ENCODE measurements around the gene SPACA7. TPM values are rescaled to one million over a fixed set of nuclear protein-coding genes. Genes with fewer than 3 reads are reported as not detected.

Gene SPACA7
- total RNA-seq, 2 donors from 2014 or later, result not detected

DNA sequence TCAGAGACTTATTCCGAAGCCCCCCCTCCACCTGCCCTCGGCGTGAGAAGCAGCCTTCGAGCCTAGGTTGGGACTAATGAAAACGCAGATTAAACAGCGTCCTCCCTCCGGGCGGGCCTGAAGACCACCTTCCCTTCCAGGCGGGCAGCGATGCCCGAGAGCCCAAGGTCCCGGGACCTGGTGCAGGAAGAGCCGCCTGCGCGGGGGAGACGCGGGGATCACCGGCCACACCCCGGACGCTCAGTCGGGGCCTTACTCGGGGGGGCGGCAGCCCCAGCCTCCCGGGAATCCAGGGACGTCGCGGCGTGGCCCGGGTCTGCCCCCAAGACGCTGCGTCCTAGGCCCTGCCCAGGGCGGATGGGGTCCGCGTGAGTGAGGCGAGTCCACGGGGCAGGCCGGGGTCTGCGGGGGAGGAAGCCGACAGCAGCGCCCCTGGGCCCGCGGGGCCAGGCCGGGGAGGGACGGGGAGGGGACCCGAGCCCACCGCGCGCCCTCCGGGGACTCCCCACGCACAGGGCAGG is 33.3 kb upstream of the SPACA7 start:
- H3K9me3 ChIP-seq, result no peaks in the 10 kb centered on the region
- intact Hi-C loops (cut with DNase I), result no loop called here
- H3K27ac ChIP-seq, result no peak overlapping the region
- DNase-seq (no peak), ATAC-seq (no peak)
- WGBS, 2 donors, result 77 to 81% methylated on average over 18 of the region's 50 CpGs
- TF ChIP-seq POLR2A (IDR thresholded peaks at IDR 0.05) (no peak), CTCF (IDR thresholded peaks at IDR 0.05) (no peak)
- H3K4me1 ChIP-seq, result no peaks in the 10 kb centered on the region
- no peak overlapping the region for H3K4me3 ChIP-seq
- no peaks in the 10 kb centered on the region for H3K36me3 ChIP-seq (replicated peaks in 1 of 2; ENCODE audit: insufficient read depth in 1 of 2, low read depth in 2 of 2)
- H3K27me3 ChIP-seq, result peaks cover 0 to 6% of the 10 kb centered on the region in 2 donors

- no peaks in the 10 kb centered on the region for H3K9me3 ChIP-seq
- no peak overlapping the region for H3K4me3 ChIP-seq
- DNase-seq, result no peak
- intact Hi-C loops (cut with DNase I), result no loop called here
- H3K27me3 ChIP-seq, result peaks cover 0 to 6% of the 10 kb centered on the region in 2 donors
- ATAC-seq, result no peak
- TF ChIP-seq POLR2A (IDR thresholded peaks at IDR 0.05) (no peak), CTCF (IDR thresholded peaks at IDR 0.05) (no peak)
- WGBS, 2 donors, result 60 to 72% methylated on average over 13 to 25 of the region's 25 CpGs
- H3K27ac ChIP-seq, result no peak overlapping the region
- no peaks in the 10 kb centered on the region for H3K4me1 ChIP-seq
- no peaks in the 10 kb centered on the region for H3K36me3 ChIP-seq (replicated peaks in 1 of 2; ENCODE audit: insufficient read depth in 1 of 2, low read depth in 2 of 2)
These were observed 32.6 kb upstream of the SPACA7 start for GRCh38 chr13:112343591-112343990.

DNA sequence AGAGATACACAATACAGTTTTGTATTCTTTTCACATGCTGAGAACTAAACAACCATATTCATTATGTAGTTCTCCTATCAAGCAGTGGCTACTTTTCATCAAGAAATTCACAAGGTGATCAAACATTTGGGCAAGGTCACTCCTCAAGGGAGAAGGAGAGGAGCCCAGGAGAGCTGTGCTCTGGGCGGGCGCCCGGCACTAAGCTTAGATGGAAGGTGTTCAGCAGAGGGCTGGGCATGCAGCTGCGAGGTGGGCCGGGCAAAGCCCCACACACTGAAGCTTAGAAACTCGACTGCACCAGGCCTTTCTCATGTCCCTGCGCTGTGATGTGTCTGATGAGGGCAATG is 30.4 kb upstream of the SPACA7 start:
- H3K4me1 ChIP-seq, result no peaks in the 10 kb centered on the region
- DNase-seq (no peak), ATAC-seq (no peak)
- H3K27ac ChIP-seq, result no peak overlapping the region
- intact Hi-C loops (cut with DNase I), result no loop called here
- 24 to 41% methylated on average over 6 to 7 of the region's 7 CpGs for WGBS, 2 donors
- H3K36me3 ChIP-seq (replicated peaks in 1 of 2; ENCODE audit: insufficient read depth in 1 of 2, low read depth in 2 of 2), result no peaks in the 10 kb centered on the region
- H3K9me3 ChIP-seq, result no peaks in the 10 kb centered on the region
- TF ChIP-seq POLR2A (IDR thresholded peaks at IDR 0.05), result no peak
- no peak for TF ChIP-seq CTCF (IDR thresholded peaks at IDR 0.05)
- peaks cover 0 to 6% of the 10 kb centered on the region in 2 donors for H3K27me3 ChIP-seq
- H3K4me3 ChIP-seq, result no peak overlapping the region

GRCh38 chr13:112346173-112346898 is 29.8 kb upstream of the SPACA7 start:
- WGBS, 2 donors, result 8 to 10% methylated on average over 11 to 22 of the region's 22 CpGs
- H3K9me3 ChIP-seq, result no peaks in the 10 kb centered on the region
- intact Hi-C loops (cut with DNase I), result no loop called here
- TF ChIP-seq CTCF (IDR thresholded peaks at IDR 0.05) (no peak), POLR2A (IDR thresholded peaks at IDR 0.05) (no peak)
- no peak overlapping the region for H3K4me3 ChIP-seq
- DNase-seq, result peak in 1 of 4 donors; percentile 18
- no peaks in the 10 kb centered on the region for H3K4me1 ChIP-seq
- no peaks in the 10 kb centered on the region for H3K36me3 ChIP-seq (replicated peaks in 1 of 2; ENCODE audit: insufficient read depth in 1 of 2, low read depth in 2 of 2)
- no peak for ATAC-seq
- H3K27me3 ChIP-seq, result peaks cover 0 to 6% of the 10 kb centered on the region in 2 donors
- H3K27ac ChIP-seq, result no peak overlapping the region

DNA sequence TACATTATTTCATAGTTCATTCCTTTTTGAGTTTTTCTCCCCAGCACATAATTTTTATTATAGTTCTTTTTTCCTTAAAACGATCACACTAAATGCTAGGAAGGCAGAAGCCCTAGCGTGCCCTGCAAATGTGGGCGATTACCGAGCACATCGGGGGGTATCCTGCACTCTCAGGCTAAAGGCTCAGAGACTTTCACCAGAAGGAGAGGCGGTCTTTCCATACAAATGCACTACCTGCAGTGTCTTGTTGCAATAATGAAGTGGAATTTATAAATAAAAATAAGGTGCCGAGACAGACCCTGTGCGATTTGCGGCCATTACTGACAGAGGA is 29.3 kb upstream of the SPACA7 start:
- intact Hi-C loops (cut with DNase I), result no loop called here
- Histone ChIP-seq H3K4me1 (no peaks in the 10 kb centered on the region), H3K27ac (no peak overlapping the region), H3K27me3 (peaks cover 0 to 6% of the 10 kb centered on the region in 2 donors), H3K36me3 (replicated peaks in 1 of 2; ENCODE audit: insufficient read depth in 1 of 2, low read depth in 2 of 2) (no peaks in the 10 kb centered on the region), H3K4me3 (no peak overlapping the region), H3K9me3 (no peaks in the 10 kb centered on the region)
- WGBS, 2 donors, result 28 to 30% methylated on average over 9 of the region's 9 CpGs
- no peak for DNase-seq
- no peak for TF ChIP-seq CTCF (IDR thresholded peaks at IDR 0.05)
- no peak for TF ChIP-seq POLR2A (IDR thresholded peaks at IDR 0.05)
- no peak for ATAC-seq

Data from body of pancreas (tissue), 4 donors.